ENCODE results near the gene ASTN2. TPM values are rescaled to one million over a fixed set of nuclear protein-coding genes. Genes with fewer than 3 reads are reported as not detected.

ASTN2 gene
- total RNA-seq, 4 donors from 2014 or later: 3.2 to 7.0 (median 5.4) TPM

DNA sequence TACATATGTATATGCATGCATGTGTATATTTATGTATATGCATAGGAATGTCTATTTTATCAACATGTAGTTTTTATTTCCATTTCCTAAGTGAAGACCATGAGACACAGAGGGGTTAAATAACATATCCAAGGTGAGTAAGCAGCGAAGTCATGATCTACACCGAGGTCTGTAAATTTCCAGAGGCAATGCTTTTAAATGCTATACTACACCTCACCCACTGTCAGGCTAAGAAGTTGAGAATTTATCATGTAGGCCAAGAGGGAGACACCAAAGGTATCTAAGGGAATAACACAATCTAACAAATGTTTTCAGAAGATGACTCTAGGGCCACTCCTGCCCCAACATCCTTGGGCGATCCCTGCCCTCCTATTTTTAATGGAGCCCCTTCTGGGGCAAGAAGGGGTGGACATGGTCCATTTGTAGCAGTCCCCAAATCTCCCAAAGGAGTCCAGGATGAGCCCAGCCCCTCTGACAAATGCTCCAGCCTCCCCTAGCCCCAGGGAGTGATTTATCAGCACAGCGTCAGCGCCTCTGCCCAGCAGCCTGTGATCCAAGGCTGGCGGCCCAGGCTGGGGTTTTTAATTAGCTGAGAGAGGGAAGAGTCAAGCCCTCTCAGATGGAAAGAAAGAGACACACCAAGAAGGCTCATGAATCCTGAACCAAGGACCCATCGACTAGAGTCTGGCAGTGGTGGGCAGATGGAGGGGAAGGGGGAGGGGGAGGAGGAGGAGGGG, 339.9 kb downstream of the ASTN2 start:
- TF ChIP-seq, protein P1, sequence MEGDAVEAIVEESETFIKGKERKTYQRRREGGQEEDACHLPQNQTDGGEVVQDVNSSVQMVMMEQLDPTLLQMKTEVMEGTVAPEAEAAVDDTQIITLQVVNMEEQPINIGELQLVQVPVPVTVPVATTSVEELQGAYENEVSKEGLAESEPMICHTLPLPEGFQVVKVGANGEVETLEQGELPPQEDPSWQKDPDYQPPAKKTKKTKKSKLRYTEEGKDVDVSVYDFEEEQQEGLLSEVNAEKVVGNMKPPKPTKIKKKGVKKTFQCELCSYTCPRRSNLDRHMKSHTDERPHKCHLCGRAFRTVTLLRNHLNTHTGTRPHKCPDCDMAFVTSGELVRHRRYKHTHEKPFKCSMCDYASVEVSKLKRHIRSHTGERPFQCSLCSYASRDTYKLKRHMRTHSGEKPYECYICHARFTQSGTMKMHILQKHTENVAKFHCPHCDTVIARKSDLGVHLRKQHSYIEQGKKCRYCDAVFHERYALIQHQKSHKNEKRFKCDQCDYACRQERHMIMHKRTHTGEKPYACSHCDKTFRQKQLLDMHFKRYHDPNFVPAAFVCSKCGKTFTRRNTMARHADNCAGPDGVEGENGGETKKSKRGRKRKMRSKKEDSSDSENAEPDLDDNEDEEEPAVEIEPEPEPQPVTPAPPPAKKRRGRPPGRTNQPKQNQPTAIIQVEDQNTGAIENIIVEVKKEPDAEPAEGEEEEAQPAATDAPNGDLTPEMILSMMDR (IDR thresholded peaks at IDR 0.05; ENCODE audit: low read depth): no peak

DNA sequence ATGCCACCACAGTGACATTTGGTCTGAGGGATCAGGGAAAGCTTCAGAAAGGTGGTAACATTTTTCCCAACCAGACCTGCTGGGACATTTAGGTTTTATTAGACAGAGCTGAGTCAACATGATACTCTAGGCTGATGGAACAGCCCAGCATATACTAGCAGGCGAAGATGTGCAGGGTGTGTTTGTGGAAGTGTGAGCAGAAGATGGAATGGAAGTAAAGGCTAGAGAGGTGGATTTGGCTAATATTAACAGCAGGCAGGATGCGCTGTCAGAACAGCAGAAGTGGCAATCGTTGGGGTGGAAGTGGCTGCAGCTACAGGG, 340.6 kb downstream of the ASTN2 start:
- TF ChIP-seq, protein P1 (IDR thresholded peaks at IDR 0.05; ENCODE audit: low read depth): no peak

DNA sequence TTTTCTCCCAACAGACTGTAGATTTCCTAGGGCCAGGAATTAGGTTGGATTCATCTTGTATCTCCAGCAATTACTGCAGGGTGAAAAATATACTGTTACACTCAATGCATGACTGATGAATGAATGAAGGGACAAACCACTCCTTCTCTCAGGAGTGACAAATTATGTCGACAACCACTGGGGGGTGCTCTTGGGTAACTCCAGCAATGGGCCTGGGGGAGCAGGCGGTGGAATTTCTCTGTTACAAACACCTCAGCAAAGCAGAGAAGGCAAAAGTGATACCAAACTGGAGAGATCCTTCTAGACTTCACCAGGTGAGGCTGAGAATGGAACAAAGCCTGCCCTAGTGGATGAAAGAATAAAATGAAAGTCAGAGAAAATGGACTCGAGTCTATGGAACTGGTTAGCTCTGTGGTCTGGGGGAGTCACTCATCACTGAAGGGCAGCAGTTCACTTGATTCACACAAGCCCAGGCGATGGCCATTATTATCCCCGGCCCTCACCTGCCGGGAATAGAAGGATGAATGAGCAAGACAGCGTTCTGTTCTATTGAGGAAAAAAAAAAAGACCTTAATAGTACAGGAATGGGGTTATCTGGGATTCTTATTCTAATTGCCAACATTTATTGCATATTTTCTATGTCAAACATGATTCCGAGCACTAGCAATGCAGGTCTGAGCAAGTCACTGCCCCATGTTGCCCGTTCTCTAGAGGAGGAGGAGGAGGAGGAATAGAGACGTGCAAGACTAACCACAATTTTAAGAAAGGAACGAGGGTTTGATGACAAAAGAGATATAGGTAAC, 341.1 kb downstream of the ASTN2 start:
- TF ChIP-seq, protein P1 (IDR thresholded peaks at IDR 0.05; ENCODE audit: low read depth): no peak

DNA sequence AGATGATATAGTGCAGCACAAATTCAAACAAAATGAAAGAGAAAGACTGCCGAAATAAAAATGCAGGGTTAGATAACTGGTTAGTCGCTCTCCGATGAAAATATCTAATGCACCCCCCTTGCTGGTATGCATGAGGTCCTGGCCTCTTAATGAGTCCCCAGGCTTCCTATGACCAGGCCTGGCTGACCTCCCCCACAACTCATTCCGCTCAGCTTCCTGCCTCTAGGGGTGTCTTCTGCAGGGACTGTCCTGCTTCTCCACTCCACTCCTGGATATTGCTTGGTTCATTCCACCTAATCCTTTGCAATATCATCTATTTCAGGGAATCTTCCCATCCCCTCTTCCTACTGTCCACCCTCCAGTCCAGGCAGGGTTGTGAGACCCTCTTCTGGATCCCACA, 341.8 kb downstream of the ASTN2 start:
- TF ChIP-seq, protein P1 (IDR thresholded peaks at IDR 0.05; ENCODE audit: low read depth): no peak

GRCh38 chr9:117072216-117072615, 342.6 kb downstream of the ASTN2 start:
- TF ChIP-seq, protein P1 (IDR thresholded peaks at IDR 0.05; ENCODE audit: low read depth): no peak

- TF ChIP-seq, protein P1 (IDR thresholded peaks at IDR 0.05; ENCODE audit: low read depth): no peak
Observed at GRCh38 chr9:117063721-117064471, 351.0 kb downstream of the ASTN2 start.

DNA sequence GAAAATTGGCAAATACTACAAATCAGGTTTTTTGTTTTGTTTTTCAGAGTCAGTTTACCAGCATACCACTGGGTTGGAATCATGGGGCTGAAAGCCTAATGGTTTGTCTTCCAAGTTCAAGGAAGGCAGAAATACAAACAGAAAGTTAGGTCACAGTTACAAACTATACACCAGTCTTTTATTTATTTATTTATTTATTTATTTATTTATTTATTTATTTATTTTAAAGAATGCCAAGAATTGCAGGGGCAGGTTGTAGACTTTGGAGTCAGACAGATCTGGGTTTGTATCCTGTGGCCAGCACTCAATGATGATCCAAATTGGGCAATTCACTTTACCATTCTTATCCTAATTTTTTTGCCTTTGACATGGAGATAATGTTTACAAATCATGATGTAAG, 353.9 kb downstream of the ASTN2 start:
- TF ChIP-seq, protein P1 (IDR thresholded peaks at IDR 0.05; ENCODE audit: low read depth): no peak
